ENCODE data around the gene LURAP1L.

The LURAP1L gene

DNA sequence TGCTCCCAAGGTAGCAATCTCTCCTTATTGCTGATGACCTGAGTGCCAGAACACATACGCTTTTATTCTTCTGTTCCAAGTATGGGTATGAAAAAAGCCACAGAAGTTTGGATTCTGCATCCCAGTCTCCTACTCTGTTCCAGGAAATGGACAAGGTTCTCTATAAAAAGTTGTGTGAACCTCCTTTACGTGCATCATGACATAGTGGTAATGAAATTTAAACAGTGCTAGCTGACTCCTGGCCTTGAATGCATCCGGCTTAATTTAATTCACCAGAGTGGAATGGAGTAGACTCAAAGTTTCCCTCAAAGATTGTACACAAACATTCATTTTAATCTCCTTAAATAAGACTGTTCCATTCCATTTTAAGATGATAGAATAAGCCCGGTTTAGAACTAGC lies 68.9 kb downstream of the LURAP1L start:
- DNase-seq (ENCODE audit: low spot score) = no peak
- in situ Hi-C loops (cut with MboI; ENCODE audit: low sequenced_read_pairs, unreplicated experiment) = no loop called here
- TF ChIP-seq, protein P1, sequence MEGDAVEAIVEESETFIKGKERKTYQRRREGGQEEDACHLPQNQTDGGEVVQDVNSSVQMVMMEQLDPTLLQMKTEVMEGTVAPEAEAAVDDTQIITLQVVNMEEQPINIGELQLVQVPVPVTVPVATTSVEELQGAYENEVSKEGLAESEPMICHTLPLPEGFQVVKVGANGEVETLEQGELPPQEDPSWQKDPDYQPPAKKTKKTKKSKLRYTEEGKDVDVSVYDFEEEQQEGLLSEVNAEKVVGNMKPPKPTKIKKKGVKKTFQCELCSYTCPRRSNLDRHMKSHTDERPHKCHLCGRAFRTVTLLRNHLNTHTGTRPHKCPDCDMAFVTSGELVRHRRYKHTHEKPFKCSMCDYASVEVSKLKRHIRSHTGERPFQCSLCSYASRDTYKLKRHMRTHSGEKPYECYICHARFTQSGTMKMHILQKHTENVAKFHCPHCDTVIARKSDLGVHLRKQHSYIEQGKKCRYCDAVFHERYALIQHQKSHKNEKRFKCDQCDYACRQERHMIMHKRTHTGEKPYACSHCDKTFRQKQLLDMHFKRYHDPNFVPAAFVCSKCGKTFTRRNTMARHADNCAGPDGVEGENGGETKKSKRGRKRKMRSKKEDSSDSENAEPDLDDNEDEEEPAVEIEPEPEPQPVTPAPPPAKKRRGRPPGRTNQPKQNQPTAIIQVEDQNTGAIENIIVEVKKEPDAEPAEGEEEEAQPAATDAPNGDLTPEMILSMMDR (IDR thresholded peaks at IDR 0.05; ENCODE audit: borderline replicate concordance, control extremely low read depth, extremely low read depth, insufficient read depth, missing control alignments) = no peak

DNA sequence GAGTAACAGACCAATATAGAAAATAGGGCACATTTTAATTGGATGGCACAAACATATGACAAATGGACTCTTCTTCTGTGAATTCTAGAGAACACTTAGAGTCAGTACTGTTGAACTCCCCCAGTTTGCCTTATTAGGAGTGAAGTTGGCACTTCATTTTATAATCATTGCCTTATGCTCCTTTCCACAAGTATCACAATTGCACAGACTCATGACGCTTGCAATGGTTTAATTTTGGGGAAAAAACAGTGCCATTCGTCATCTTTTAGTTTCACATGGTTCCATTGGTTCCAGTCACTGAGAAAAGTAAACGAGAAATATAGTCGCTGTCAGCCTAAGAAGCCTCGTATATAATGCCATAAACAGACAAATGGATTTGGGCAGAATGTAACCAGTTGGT lies 71.2 kb downstream of the LURAP1L start:
- no peak for DNase-seq (ENCODE audit: low spot score)
- in situ Hi-C loops (cut with MboI; ENCODE audit: low sequenced_read_pairs, unreplicated experiment) = no loop called here
- TF ChIP-seq, protein P1 (IDR thresholded peaks at IDR 0.05; ENCODE audit: borderline replicate concordance, control extremely low read depth, extremely low read depth, insufficient read depth, missing control alignments) = no peak

DNA sequence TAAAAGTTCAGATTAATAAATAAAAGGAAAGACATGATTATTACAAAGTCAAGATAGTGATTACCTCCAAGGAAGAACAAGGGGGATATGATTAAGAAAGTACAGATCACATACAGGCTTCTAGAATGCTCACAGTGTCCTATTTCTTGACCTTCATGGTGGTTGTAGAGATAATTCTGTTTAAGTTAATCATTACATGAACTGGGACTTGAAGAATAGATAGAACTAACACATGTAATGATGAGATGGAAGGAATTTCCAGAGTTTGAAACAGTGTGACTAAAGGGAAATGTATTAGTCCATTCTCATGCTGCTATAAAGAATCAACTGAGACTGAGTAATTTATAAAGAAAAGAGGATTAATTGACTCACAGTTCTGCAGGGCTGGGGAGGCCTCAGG lies 72.7 kb downstream of the LURAP1L start:
- no peak for DNase-seq (ENCODE audit: low spot score)
- TF ChIP-seq, protein P1 (IDR thresholded peaks at IDR 0.05; ENCODE audit: borderline replicate concordance, control extremely low read depth, extremely low read depth, insufficient read depth, missing control alignments) = no peak
- in situ Hi-C loops (cut with MboI; ENCODE audit: low sequenced_read_pairs, unreplicated experiment) = no loop called here

DNA sequence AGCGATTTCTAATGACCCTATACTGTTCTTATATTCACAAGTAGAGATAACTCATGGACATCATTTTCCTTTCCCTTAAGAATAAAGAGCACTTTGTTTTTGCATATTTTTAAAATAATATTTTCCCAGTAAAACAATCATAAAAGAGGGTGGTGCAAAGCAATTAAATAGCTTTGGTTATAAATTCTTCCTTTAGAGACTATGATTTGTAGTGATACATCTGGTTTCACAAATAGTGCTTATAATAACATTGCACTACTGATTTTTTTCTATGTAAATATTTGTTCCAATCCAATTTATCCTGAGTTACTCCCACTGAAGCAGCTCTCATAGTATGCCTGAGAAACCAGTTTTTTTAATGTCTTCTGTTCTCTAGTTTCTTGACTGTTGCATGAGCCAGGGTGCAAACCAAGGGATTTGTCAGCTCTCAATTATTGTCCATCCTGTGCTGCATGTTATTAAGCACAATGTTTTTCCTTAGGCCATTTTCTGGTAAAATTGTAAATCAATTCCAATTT lies 74.7 kb downstream of the LURAP1L start:
- TF ChIP-seq, protein P1 (IDR thresholded peaks at IDR 0.05; ENCODE audit: borderline replicate concordance, control extremely low read depth, extremely low read depth, insufficient read depth, missing control alignments) = no peak
- no peak for DNase-seq (ENCODE audit: low spot score)
- in situ Hi-C loops (cut with MboI; ENCODE audit: low sequenced_read_pairs, unreplicated experiment) = no loop called here

DNA sequence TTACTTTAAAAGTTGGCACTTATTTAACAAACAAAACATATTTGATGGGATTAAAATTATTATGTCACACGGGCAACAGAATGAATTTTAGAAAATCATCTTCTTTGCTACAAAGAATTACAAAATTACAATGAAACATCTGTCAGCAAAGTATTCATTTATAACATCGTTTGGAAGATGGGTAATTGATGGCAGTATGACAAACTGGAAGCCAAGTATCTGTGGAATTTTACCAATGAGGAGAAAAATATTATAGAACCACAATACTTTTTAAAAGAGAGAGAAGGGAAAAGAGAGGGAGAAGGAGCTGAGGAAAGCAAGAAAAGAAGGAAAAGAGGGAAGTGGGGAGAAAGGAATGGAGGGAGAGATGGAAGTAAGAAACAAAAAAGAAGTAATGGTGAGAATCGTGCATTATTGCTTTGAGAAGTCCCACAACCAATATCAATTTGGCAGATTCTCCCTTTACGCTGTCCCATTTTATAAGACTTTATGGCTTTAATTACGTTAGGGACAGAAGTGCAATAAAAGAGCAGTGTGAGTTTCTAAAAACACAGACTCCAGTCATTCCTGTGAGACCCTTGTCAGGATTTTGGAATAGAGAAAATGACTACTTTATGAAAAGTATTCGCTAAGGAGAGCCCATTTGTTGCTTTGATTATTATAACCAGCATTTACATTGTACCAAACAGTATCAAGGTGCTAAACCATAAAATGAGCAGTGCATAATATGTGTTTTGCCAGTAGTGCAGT lies 76.7 kb downstream of the LURAP1L start:
- no peak for DNase-seq (ENCODE audit: low spot score)
- in situ Hi-C loops (cut with MboI; ENCODE audit: low sequenced_read_pairs, unreplicated experiment) = no loop called here
- TF ChIP-seq, protein P1 (IDR thresholded peaks at IDR 0.05; ENCODE audit: borderline replicate concordance, control extremely low read depth, extremely low read depth, insufficient read depth, missing control alignments) = no peak

DNA sequence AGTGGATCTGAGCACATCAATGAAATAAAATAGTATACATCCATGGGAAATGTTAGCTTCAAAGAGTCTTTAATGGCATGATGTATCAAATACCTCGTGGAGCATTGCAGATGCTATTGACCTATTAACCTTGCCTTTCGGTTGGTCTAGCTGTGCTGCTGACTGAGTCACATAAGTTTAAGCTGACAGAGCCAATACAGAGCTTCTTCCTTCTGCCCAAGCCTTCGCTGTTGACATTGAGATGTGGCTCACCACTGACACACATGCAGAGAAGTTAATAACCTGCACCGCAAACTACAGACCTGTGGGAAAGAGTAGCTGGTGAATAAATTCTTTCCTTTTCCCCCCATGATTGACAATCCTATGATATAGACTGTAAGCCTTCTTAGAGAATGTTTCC lies 78.2 kb downstream of the LURAP1L start:
- no peak for DNase-seq (ENCODE audit: low spot score)
- TF ChIP-seq, protein P1 (IDR thresholded peaks at IDR 0.05; ENCODE audit: borderline replicate concordance, control extremely low read depth, extremely low read depth, insufficient read depth, missing control alignments) = no peak
- in situ Hi-C loops (cut with MboI; ENCODE audit: low sequenced_read_pairs, unreplicated experiment) = no loop called here
